ENCODE measurements around the gene UCHL3. TPM values are rescaled to one million over a fixed set of nuclear protein-coding genes. Genes with fewer than 3 reads are reported as not detected.
A peak's percentile ranks its signal among the peaks of the same experiment; 100 is the strongest.

Gene UCHL3
- total and polyA plus RNA-seq, 11 donors: 16.3 to 72.1 (median 27.6) TPM

- WGBS, 4 donors: 69 to 85% (median 71%) methylated on average over 1 of the region's 1 CpG
- ATAC-seq: no peak
- Histone ChIP-seq H3K9me3 (peaks cover 0 to 19% (median 2%) of the 10 kb centered on the region in 12 donors), H3K4me1 (no peaks in the 10 kb centered on the region), H3K27ac (no peak overlapping the region), H3K4me3 (no peak overlapping the region), H3K36me3 (peaks cover 0 to 20% (median 11%) of the 10 kb centered on the region in 9 donors), H3K27me3 (no peaks in the 10 kb centered on the region)
- TF ChIP-seq POLR2A (IDR thresholded peaks at IDR 0.05) (no peak), CTCF (IDR thresholded peaks at IDR 0.05) (no peak)
- intact Hi-C loops (cut with DNase I): no loop called here
- no peak for DNase-seq
These were observed 38.1 kb downstream of the UCHL3 start for GRCh38 chr13:75587679-75588078.

- Histone ChIP-seq H3K9me3 (peaks cover 0 to 5% (median 0%) of the 10 kb centered on the region in 12 donors), H3K4me1 (peaks cover 0 to 3% (median 0%) of the 10 kb centered on the region in 12 donors), H3K27ac (no peak overlapping the region), H3K36me3 (peaks cover 0 to 26% (median 0%) of the 10 kb centered on the region in 9 donors), H3K27me3 (no peaks in the 10 kb centered on the region), H3K4me3 (no peak overlapping the region)
- ATAC-seq (no peak), DNase-seq (no peak)
- whole genome bisulfite sequencing, 4 donors: 35 to 69% (median 53%) methylated on average over 1 of the region's 1 CpG
- TF ChIP-seq CTCF (IDR thresholded peaks at IDR 0.05) (no peak), POLR2A (IDR thresholded peaks at IDR 0.05) (no peak)
- intact Hi-C loops (cut with DNase I): no loop called here
These were observed 47.1 kb downstream of the UCHL3 start for GRCh38 chr13:75596657-75597182.

- Histone ChIP-seq H3K4me3 (no peak overlapping the region), H3K36me3 (peaks cover 0 to 32% (median 1%) of the 10 kb centered on the region in 9 donors), H3K27ac (no peak overlapping the region), H3K4me1 (peaks cover 0 to 3% (median 0%) of the 10 kb centered on the region in 12 donors), H3K9me3 (peaks cover 0 to 5% (median 0%) of the 10 kb centered on the region in 12 donors), H3K27me3 (no peaks in the 10 kb centered on the region)
- no peak for TF ChIP-seq CTCF (IDR thresholded peaks at IDR 0.05)
- intact Hi-C loops (cut with DNase I): no loop called here
- WGBS, 4 donors: 31 to 39% (median 34%) methylated on average over 4 of the region's 4 CpGs
- DNase-seq (no peak), ATAC-seq (peak in 2 of 4 donors; percentile 42 to 67)
These were observed 50.8 kb downstream of the UCHL3 start for GRCh38 chr13:75600371-75600770.

- no peak overlapping the region for H3K27ac ChIP-seq
- no peaks in the 10 kb centered on the region for H3K27me3 ChIP-seq
- TF ChIP-seq CTCF (IDR thresholded peaks at IDR 0.05) (no peak), POLR2A (IDR thresholded peaks at IDR 0.05) (no peak)
- peaks cover 0 to 27% (median 10%) of the 10 kb centered on the region in 9 donors for H3K36me3 ChIP-seq
- 98 to 100% (median 98%) methylated on average over 2 of the region's 2 CpGs for WGBS, 4 donors
- H3K9me3 ChIP-seq: peaks cover 0 to 5% (median 0%) of the 10 kb centered on the region in 12 donors
- H3K4me1 ChIP-seq: peaks cover 0 to 3% (median 0%) of the 10 kb centered on the region in 12 donors
- H3K4me3 ChIP-seq: no peak overlapping the region
- intact Hi-C loops (cut with DNase I): no loop called here
- DNase-seq (no peak), ATAC-seq (no peak)
These were observed 53.4 kb downstream of the UCHL3 start for GRCh38 chr13:75603038-75603437.
